NT2/D1 (cell line): Measurements from ENCODE around the gene LRR1.
A peak's percentile ranks its signal among the peaks of the same experiment; 100 is the strongest.
"Not testable (repeated sequence)": the region's sequence is repeated elsewhere in the genome, so short reads cannot be mapped to it uniquely, and the experiment has no call there.

Source experiments
- DNase-seq: peaks from one replicate; pipeline ENCODE4 v3.0.0-alpha.2; 2011; ENCODE audit warnings: low read depth, low spot score
- H3K27me3 ChIP-seq: 2 replicates; pipeline ENCODE4 v1.6.0; 2011; ENCODE audit warnings: mild to moderate bottlenecking; ENCODE audit not compliant: insufficient read length, insufficient read depth
- H3K36me3 ChIP-seq: 2 replicates; pipeline ENCODE4 v1.6.1; 2011; ENCODE audit warnings: mild to moderate bottlenecking, low read length, mixed read lengths; ENCODE audit not compliant: insufficient read depth, insufficient read length
- H3K4me1 ChIP-seq: 2 replicates; pipeline ENCODE4 v1.5.1; 2011; ENCODE audit not compliant: insufficient read depth, insufficient read length
- H3K4me3 ChIP-seq: 2 replicates; pipeline ENCODE4 v1.5.1; 2011; ENCODE audit warnings: low read depth; ENCODE audit not compliant: insufficient read length
- H3K9ac ChIP-seq: 2 replicates; pipeline ENCODE4 v1.6.0; 2011; ENCODE audit warnings: low read depth; ENCODE audit not compliant: insufficient read length
- H3K9me3 ChIP-seq: 2 replicates; pipeline ENCODE4 v1.5.1; 2011; ENCODE audit warnings: mild to moderate bottlenecking, low read length; ENCODE audit not compliant: insufficient read depth
- SUZ12 ChIP-seq: IDR thresholded peaks from 2 replicates; pipeline ENCODE4 v1.6.1; 2011; ENCODE audit not compliant: insufficient read length, insufficient read depth; ENCODE audit errors: extremely low read depth
- YY1 ChIP-seq: IDR thresholded peaks from 2 replicates; pipeline ENCODE4 v1.6.1; 2011; ENCODE audit not compliant: insufficient read length, insufficient read depth
- ZNF274 ChIP-seq: IDR thresholded peaks from 2 replicates; pipeline ENCODE4 v1.6.1; 2011; ENCODE audit warnings: mild to moderate bottlenecking, low read depth, low read length

Gene LRR1

GRCh38 chr14:49614196-49614595 is 15.5 kb downstream of the LRR1 start:
- Histone ChIP-seq H3K4me3 (no peak overlapping the region), H3K36me3 (peaks cover 36% of the 10 kb centered on the region), H3K9ac (no peak overlapping the region), H3K27me3 (no peaks in the 10 kb centered on the region), H3K4me1 (no peaks in the 10 kb centered on the region), H3K9me3 (no peaks in the 10 kb centered on the region)
- TF ChIP-seq ZNF274, result no peak
- no peak for TF ChIP-seq SUZ12
- TF ChIP-seq YY1, result no peak
- no peak for DNase-seq

GRCh38 chr14:49615776-49616175 is 17.0 kb downstream of the LRR1 start:
- peaks cover 31% of the 10 kb centered on the region for H3K36me3 ChIP-seq
- TF ChIP-seq YY1 (no peak), ZNF274 (no peak), SUZ12 (no peak)
- H3K4me3 ChIP-seq, result no peak overlapping the region
- H3K27me3 ChIP-seq, result no peaks in the 10 kb centered on the region
- no peak overlapping the region for H3K9ac ChIP-seq
- no peaks in the 10 kb centered on the region for H3K9me3 ChIP-seq
- H3K4me1 ChIP-seq, result no peaks in the 10 kb centered on the region
- no peak for DNase-seq

GRCh38 chr14:49617852-49618519 is 19.2 kb downstream of the LRR1 start:
- peaks cover 40% of the 10 kb centered on the region for H3K36me3 ChIP-seq
- no peak overlapping the region for H3K9ac ChIP-seq
- no peaks in the 10 kb centered on the region for H3K9me3 ChIP-seq
- H3K27me3 ChIP-seq, result no peaks in the 10 kb centered on the region
- TF ChIP-seq YY1, result no peak
- no peaks in the 10 kb centered on the region for H3K4me1 ChIP-seq
- DNase-seq, result no peak
- no peak overlapping the region for H3K4me3 ChIP-seq

- DNase-seq, H3K27me3 ChIP-seq, H3K9me3 ChIP-seq, H3K4me1 ChIP-seq: not testable (repeated sequence)
- H3K4me3 ChIP-seq, result peak overlapping the region; percentile 79
- H3K36me3 ChIP-seq, result peaks cover 45% of the 10 kb centered on the region
- peak overlapping the region; percentile 80 for H3K9ac ChIP-seq
Observed at GRCh38 chr14:49619273-49619672, 20.5 kb downstream of the LRR1 start.

GRCh38 chr14:49619730-49620129 is 21.0 kb downstream of the LRR1 start:
- Histone ChIP-seq H3K9ac (peak overlapping the region; percentile 80), H3K4me3 (peak overlapping the region; percentile 79), H3K27me3 (no peaks in the 10 kb centered on the region), H3K36me3 (peaks cover 40% of the 10 kb centered on the region), H3K4me1 (no peaks in the 10 kb centered on the region), H3K9me3 (no peaks in the 10 kb centered on the region)
- DNase-seq, result no peak
- TF ChIP-seq SUZ12, result no peak

GRCh38 chr14:49620182-49621113 is 21.7 kb downstream of the LRR1 start, which contains the start of the genes MGAT2 and RPL36AL:
Gene MGAT2 (plus strand): TSS chr14:49620799. CDS start chr14:49621269, 470 bp downstream.
Gene RPL36AL (minus strand): TSS chr14:49620626. CDS start chr14:49619104, 1,522 bp downstream.
- TF ChIP-seq SUZ12 (no peak), ZNF274 (no peak), YY1 (no peak)
- H3K9ac ChIP-seq, result peak within 1 kb of the TSS; percentile 87
- no peaks in the 10 kb centered on the region for H3K9me3 ChIP-seq
- DNase-seq, result peak; percentile 91
- peak within 1 kb of the TSS; percentile 79 for H3K4me3 ChIP-seq
- peaks cover 41% of the 10 kb centered on the region for H3K36me3 ChIP-seq
- H3K27me3 ChIP-seq, result no peaks in the 10 kb centered on the region
- no peaks in the 10 kb centered on the region for H3K4me1 ChIP-seq

- TF ChIP-seq SUZ12 (no peak), YY1 (no peak), ZNF274 (no peak)
- DNase-seq, result no peak
- Histone ChIP-seq H3K9ac (peak overlapping the region; percentile 87), H3K36me3 (peaks cover 47% of the 10 kb centered on the region), H3K27me3 (no peaks in the 10 kb centered on the region), H3K9me3 (no peaks in the 10 kb centered on the region), H3K4me3 (peak overlapping the region; percentile 79), H3K4me1 (no peaks in the 10 kb centered on the region)
Observed at GRCh38 chr14:49621114-49621881, 22.6 kb downstream of the LRR1 start.
